Neural cell (in vitro differentiated cells): Measurements from ENCODE around the gene ELP5. TPM values are rescaled to one million over a fixed set of nuclear protein-coding genes. Genes with fewer than 3 reads are reported as not detected.

Source experiments
- H2AFZ ChIP-seq: fragments of 200-600, 300-800 bp; sonication (generic), shearing (Covaris generic); 2 replicates; pipeline ENCODE4 v1.6.0; 2014; ENCODE audit warnings: low read depth, mild to moderate bottlenecking, antibody characterized with exemption, low read length, moderate library complexity
- H3F3A ChIP-seq: fragments of 200-600 bp; shearing (Covaris generic); 2 replicates; pipeline ENCODE4 v1.6.1; 2016; ENCODE audit warnings: mild to moderate bottlenecking, moderate library complexity, mixed read lengths, antibody characterized with exemption, low read length; ENCODE audit not compliant: insufficient read depth, poor library complexity, severe bottlenecking
- H3K27ac ChIP-seq: fragments of 200-600, 300-800 bp; sonication (generic), shearing (Covaris generic); 2 replicates; pipeline ENCODE4 v1.5.1; 2014; ENCODE audit warnings: mild to moderate bottlenecking, low read length, moderate library complexity
- H3K27me3 ChIP-seq: fragments of 300-800, 200-600 bp; sonication (generic), shearing (Covaris generic); 2 replicates; pipeline ENCODE4 v1.6.0; 2014; ENCODE audit warnings: mild to moderate bottlenecking, low read depth, low read length, moderate library complexity; ENCODE audit not compliant: insufficient read depth
- H3K36me3 ChIP-seq: fragments of 300-800, 200-600 bp; sonication (generic), shearing (Covaris generic); 2 replicates; pipeline ENCODE4 v1.5.1; 2014; ENCODE audit warnings: mild to moderate bottlenecking, antibody characterized with exemption, low read length, moderate library complexity; ENCODE audit not compliant: insufficient read depth
- H3K4me2 ChIP-seq: fragments of 300-800, 200-600 bp; sonication (generic), shearing (Covaris generic); 2 replicates; pipeline ENCODE4 v1.6.0; 2014; ENCODE audit warnings: mild to moderate bottlenecking, low read length
- H3K4me3 ChIP-seq: fragments of 300-800, 200-600 bp; sonication (generic), shearing (Covaris generic); 2 replicates; pipeline ENCODE4 v1.5.1; 2014; ENCODE audit warnings: mild to moderate bottlenecking, low read length, moderate library complexity
- H3K79me2 ChIP-seq: fragments of 200-600 bp; shearing (Covaris generic); replicated peaks from 2 replicates; pipeline ENCODE4 v1.6.0; 2014; ENCODE audit warnings: mild to moderate bottlenecking, low read length, moderate library complexity; ENCODE audit not compliant: insufficient read depth
- H3K9ac ChIP-seq: fragments of 300-800, 200-600 bp; sonication (generic), shearing (Covaris generic); 2 replicates; pipeline ENCODE4 v1.6.1; 2016; ENCODE audit warnings: mild to moderate bottlenecking, low read length, mixed read lengths
- H3K9me2 ChIP-seq: fragments of 200-600 bp; shearing (Covaris generic); 2 replicates; pipeline ENCODE4 v1.6.1; 2016; ENCODE audit warnings: mild to moderate bottlenecking, low read length, mixed read lengths; ENCODE audit not compliant: insufficient read depth
- H3K9me3 ChIP-seq: fragments of 200-600, 300-800 bp; sonication (generic), shearing (Covaris generic); 2 replicates; pipeline ENCODE4 v1.6.1; 2016; ENCODE audit warnings: mild to moderate bottlenecking, mixed run types, low read length, moderate library complexity, mixed read lengths
- H4K20me1 ChIP-seq: fragments of 200-600 bp; shearing (Covaris generic); 2 replicates; pipeline ENCODE4 v1.6.1; 2016; ENCODE audit warnings: mild to moderate bottlenecking, mixed run types; ENCODE audit not compliant: insufficient read depth
- EP300 ChIP-seq: fragments of 450-650 bp; conservative IDR thresholded peaks from 2 replicates; pipeline ENCODE4 v1.6.1; 2014; ENCODE audit warnings: antibody characterized with exemption, mild to moderate bottlenecking, moderate library complexity; ENCODE audit not compliant: poor library complexity, severe bottlenecking
- EZH2 ChIP-seq: fragments of 200-600, 300-800 bp; shearing (Covaris generic), sonication (generic); IDR thresholded peaks from 2 replicates; pipeline ENCODE4 v1.6.1; 2014; ENCODE audit warnings: antibody characterized with exemption, low read length, borderline replicate concordance, mild to moderate bottlenecking; ENCODE audit not compliant: insufficient read depth, poor library complexity, severe bottlenecking
- MXI1 ChIP-seq: fragments of 450-650 bp; conservative IDR thresholded peaks from 2 replicates; pipeline ENCODE4 v1.6.1; 2014; ENCODE audit warnings: antibody characterized with exemption, mild to moderate bottlenecking; ENCODE audit not compliant: poor library complexity, severe bottlenecking
- POLR2AphosphoS5 ChIP-seq: IDR thresholded peaks from 2 replicates; pipeline ENCODE4 v1.6.1; 2012
- RAD21 ChIP-seq: fragments of 450-650 bp; conservative IDR thresholded peaks from 2 replicates; pipeline ENCODE4 v1.6.1; 2014; ENCODE audit warnings: antibody characterized with exemption, mild to moderate bottlenecking, moderate library complexity
- SMC3 ChIP-seq: fragments of 450-650 bp; conservative IDR thresholded peaks from 2 replicates; pipeline ENCODE4 v1.6.1; 2014; ENCODE audit warnings: antibody characterized with exemption, mild to moderate bottlenecking, moderate library complexity; ENCODE audit not compliant: poor library complexity
- TAF1 ChIP-seq: IDR thresholded peaks from 2 replicates; pipeline ENCODE4 v1.6.1; 2012; ENCODE audit warnings: low read depth
- polyA plus RNA-seq: library from polyadenylated mRNA; depleted of rRNA; stranded (reverse); fragments of >200 nt; gene quantifications from 2 replicates; pipeline ENCODE4 v1.2.3, GENCODE V29; 2014
- TF ChIP-seq, protein P1 (sequence below): IDR thresholded peaks from 2 replicates; pipeline ENCODE4 v1.6.1; 2012; ENCODE audit warnings: borderline replicate concordance
- TF ChIP-seq, protein P2 (sequence below): fragments of 450-650 bp; IDR thresholded peaks from 2 replicates; pipeline ENCODE4 v1.5.1; 2014; ENCODE audit warnings: antibody characterized with exemption, mild to moderate bottlenecking, moderate library complexity; ENCODE audit not compliant: poor library complexity, severe bottlenecking

The ELP5 gene
- polyA plus RNA-seq, 1 donor from 2014 or later: 82.7 TPM

DNA sequence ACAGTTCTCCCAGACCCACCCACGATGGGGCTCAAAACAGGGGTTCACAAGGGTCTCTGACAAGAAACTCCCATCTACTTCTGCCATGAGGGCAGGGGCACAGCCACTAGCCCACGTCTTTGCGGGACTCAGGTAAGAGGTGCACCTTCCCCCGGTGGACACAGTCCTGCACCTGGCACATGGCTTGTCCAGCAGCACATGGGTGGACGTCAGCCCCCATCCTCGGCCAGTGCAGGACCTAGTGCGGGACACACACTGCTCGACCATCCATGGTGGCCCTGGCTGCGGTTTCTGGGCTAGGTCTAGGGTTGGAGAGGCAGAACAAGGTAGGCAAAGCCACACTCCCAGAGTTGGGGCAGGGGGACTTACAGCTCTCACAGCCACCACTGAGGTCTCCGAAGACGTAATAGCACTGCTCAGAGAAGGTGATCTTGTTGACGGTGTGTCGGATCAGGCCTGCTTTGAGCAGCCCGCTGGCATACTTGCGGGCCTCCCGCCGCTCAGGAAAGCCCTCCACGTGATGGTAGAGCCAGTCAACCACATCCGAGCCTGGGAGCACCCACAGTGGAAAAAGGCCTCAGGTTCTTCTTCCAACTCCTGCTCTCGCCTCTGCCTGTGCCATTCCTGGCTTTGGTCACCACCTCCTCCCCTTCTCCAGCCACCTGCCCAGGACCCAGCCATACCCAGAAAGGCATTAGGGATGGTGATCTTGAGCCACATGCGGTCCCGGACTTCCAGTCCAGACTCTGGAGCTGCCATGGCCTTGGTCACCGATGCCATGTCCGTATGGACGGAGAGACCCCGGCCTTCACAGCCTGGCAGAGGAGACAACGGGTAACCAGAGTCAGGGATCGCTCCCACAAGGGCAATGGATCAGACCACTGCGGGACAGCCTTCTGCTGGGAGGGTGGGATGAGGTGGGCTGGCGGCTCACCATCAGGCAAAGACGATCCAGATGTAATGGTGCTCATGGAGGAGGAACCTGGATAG is 25.0 kb upstream of the ELP5 start:
- H3K36me3 ChIP-seq: no peaks in the 10 kb centered on the region
- H3F3A ChIP-seq: no peaks in the 10 kb centered on the region
- peaks cover 22% of the 10 kb centered on the region for H3K79me2 ChIP-seq
- H3K27me3 ChIP-seq: no peaks in the 10 kb centered on the region
- no peak overlapping the region for H3K4me3 ChIP-seq
- TF ChIP-seq EZH2 (no peak), POLR2AphosphoS5 (no peak), EP300 (no peak), RAD21 (no peak), MXI1 (no peak), TAF1 (no peak), SMC3 (no peak)
- TF ChIP-seq, protein P1, sequence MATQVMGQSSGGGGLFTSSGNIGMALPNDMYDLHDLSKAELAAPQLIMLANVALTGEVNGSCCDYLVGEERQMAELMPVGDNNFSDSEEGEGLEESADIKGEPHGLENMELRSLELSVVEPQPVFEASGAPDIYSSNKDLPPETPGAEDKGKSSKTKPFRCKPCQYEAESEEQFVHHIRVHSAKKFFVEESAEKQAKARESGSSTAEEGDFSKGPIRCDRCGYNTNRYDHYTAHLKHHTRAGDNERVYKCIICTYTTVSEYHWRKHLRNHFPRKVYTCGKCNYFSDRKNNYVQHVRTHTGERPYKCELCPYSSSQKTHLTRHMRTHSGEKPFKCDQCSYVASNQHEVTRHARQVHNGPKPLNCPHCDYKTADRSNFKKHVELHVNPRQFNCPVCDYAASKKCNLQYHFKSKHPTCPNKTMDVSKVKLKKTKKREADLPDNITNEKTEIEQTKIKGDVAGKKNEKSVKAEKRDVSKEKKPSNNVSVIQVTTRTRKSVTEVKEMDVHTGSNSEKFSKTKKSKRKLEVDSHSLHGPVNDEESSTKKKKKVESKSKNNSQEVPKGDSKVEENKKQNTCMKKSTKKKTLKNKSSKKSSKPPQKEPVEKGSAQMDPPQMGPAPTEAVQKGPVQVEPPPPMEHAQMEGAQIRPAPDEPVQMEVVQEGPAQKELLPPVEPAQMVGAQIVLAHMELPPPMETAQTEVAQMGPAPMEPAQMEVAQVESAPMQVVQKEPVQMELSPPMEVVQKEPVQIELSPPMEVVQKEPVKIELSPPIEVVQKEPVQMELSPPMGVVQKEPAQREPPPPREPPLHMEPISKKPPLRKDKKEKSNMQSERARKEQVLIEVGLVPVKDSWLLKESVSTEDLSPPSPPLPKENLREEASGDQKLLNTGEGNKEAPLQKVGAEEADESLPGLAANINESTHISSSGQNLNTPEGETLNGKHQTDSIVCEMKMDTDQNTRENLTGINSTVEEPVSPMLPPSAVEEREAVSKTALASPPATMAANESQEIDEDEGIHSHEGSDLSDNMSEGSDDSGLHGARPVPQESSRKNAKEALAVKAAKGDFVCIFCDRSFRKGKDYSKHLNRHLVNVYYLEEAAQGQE: no peak
- TF ChIP-seq, protein P2, sequence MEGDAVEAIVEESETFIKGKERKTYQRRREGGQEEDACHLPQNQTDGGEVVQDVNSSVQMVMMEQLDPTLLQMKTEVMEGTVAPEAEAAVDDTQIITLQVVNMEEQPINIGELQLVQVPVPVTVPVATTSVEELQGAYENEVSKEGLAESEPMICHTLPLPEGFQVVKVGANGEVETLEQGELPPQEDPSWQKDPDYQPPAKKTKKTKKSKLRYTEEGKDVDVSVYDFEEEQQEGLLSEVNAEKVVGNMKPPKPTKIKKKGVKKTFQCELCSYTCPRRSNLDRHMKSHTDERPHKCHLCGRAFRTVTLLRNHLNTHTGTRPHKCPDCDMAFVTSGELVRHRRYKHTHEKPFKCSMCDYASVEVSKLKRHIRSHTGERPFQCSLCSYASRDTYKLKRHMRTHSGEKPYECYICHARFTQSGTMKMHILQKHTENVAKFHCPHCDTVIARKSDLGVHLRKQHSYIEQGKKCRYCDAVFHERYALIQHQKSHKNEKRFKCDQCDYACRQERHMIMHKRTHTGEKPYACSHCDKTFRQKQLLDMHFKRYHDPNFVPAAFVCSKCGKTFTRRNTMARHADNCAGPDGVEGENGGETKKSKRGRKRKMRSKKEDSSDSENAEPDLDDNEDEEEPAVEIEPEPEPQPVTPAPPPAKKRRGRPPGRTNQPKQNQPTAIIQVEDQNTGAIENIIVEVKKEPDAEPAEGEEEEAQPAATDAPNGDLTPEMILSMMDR: no peak
- no peak overlapping the region for H3K27ac ChIP-seq
- no peak overlapping the region for H3K4me2 ChIP-seq
- no peaks in the 10 kb centered on the region for H3K9me3 ChIP-seq
- no peak overlapping the region for H3K9ac ChIP-seq
- H4K20me1 ChIP-seq: peaks cover 5% of the 10 kb centered on the region
- H2AFZ ChIP-seq: no peak overlapping the region
- no peaks in the 10 kb centered on the region for H3K9me2 ChIP-seq

DNA sequence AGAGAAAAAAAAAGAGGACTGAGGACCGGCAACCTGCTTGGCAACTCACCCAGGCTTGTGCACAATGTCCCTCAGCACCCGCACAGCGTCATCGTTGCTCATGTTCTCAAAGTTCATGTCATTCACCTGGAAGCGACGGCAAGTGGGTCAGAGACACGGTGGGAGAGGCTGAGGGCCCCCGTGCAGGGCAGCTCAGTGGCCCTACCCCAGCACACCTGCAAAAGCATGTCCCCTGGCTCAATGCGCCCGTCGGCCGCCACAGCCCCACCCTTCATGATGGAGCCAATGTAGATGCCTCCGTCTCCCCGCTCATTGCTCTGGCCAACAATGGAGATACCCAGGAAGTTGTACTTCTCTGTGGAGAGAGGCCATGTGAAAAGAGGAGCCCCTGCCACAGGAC is 23.1 kb upstream of the ELP5 start:
- Histone ChIP-seq H3K27ac (no peak overlapping the region), H3K4me3 (no peak overlapping the region), H3K79me2 (peaks cover 41% of the 10 kb centered on the region), H3K9ac (no peak overlapping the region), H3K27me3 (no peaks in the 10 kb centered on the region), H2AFZ (no peak overlapping the region), H4K20me1 (peaks cover 5% of the 10 kb centered on the region), H3K36me3 (no peaks in the 10 kb centered on the region), H3K9me2 (no peaks in the 10 kb centered on the region), H3K9me3 (no peaks in the 10 kb centered on the region), H3F3A (no peaks in the 10 kb centered on the region), H3K4me2 (no peak overlapping the region)
- no peak for TF ChIP-seq EZH2
- TF ChIP-seq SMC3: no peak
- TF ChIP-seq, protein P2: no peak
- no peak for TF ChIP-seq EP300
- TF ChIP-seq POLR2AphosphoS5: no peak
- TF ChIP-seq, protein P1: no peak
- TF ChIP-seq MXI1: no peak
- TF ChIP-seq RAD21: no peak
- TF ChIP-seq TAF1: no peak
